Left lobe of liver (tissue), 2 donors: Measurements from ENCODE around the gene CAPNS1. TPM values are rescaled to one million over a fixed set of nuclear protein-coding genes. Genes with fewer than 3 reads are reported as not detected.
"Not testable (repeated sequence)": the region's sequence is repeated elsewhere in the genome, so short reads cannot be mapped to it uniquely, and the experiment has no call there.

Source experiments
- ATAC-seq: fragments of 200-7000 bp; cut with Tn5 transposase; one replicate; pipeline ENCODE4 v1.9.1; 2020; ENCODE audit warnings: mild to moderate bottlenecking, moderate library complexity
- DNase-seq: peaks from one replicate; pipeline ENCODE4 v3.0.0-alpha.2; 2020; ENCODE audit warnings: low spot score
- total RNA-seq: library from RNA; stranded (reverse); gene quantifications from one replicate; pipeline ENCODE4 v1.2.1, GENCODE V29; 2021
- donor health status: DM: no; HTN: no; CAD: no; lungs with moderate emphysema.
- donor health status: DM: no; HTN: yes; CAD: no.

CAPNS1 gene
- total RNA-seq, 1 donor from 2014 or later, result 168 TPM

DNA sequence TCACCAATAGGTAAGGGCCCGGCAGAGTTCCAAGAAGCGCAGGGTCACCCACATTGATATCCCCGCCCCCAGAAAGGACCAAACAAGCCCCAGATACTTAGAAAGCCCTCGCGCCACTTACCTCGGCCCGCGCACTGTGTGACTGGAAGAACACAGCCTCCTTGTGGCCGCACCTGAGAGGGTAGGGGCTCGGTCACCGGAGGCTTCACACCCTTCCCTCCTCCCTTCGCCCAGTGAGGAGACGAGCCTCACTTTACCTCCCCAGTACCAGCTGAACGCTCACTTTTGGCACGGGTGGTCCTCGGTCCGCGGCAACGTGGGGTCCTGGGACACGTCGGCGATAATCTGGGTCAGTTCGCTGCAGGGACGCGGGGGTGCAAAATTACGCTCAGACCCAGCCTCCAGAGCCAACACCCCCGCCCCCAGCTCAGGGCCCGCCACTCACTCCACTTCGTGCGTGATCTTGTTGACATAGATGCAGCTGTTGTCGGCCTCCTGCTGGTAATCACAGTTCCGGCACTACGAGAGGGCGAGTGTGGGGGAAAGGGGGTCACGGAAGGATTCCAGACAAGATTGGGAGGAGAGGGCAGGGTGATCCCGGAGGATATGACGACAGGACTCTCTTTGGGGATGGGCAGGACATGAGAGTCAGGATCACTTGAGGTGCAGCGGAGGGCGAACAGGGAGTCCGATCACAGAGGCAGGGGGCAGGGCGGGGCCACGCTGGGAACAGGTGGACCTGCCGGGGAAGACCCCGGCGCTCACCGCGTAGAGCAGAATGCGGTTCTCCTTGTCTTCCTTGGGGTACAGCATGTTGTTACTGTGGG is 25.8 kb upstream of the CAPNS1 start:
- ATAC-seq (no peak), DNase-seq (no peak)

GRCh38 chr19:36114721-36115452 is 25.0 kb upstream of the CAPNS1 start, which contains the start of gene POLR2I:
Gene POLR2I (minus strand): TSS chr19:36114875. CDS start chr19:36114856, 19 bp downstream.
- ATAC-seq, result peak; percentile 89
- peak; percentile 100 for DNase-seq

- ATAC-seq, result peak; percentile 60
These were observed 24.2 kb upstream of the CAPNS1 start, which contains the start of gene TBCB for GRCh38 chr19:36115453-36116343. Gene TBCB (plus strand): TSS chr19:36115468. CDS start chr19:36115561, 93 bp downstream.

DNA sequence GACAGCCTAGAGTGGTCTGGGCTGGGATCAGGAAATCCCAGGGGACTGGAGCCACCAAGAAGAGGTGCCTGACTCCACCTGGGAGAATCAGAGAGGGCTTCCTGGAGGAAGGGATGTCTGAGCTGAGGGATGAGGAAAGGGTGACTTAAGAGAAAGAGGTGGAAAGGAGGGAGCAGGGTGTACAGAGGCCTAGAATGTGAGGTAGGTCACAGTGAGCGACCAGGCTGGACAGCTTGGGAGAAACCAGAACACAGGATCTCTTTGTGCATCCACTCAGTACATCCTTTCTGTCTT is 23.6 kb upstream of the CAPNS1 start:
- DNase-seq (no peak), ATAC-seq (no peak)

More at GRCh38 chr19:36115453-36116343, 24.2 kb upstream of the CAPNS1 start, which contains the start of gene TBCB:
- no peak for DNase-seq

DNA sequence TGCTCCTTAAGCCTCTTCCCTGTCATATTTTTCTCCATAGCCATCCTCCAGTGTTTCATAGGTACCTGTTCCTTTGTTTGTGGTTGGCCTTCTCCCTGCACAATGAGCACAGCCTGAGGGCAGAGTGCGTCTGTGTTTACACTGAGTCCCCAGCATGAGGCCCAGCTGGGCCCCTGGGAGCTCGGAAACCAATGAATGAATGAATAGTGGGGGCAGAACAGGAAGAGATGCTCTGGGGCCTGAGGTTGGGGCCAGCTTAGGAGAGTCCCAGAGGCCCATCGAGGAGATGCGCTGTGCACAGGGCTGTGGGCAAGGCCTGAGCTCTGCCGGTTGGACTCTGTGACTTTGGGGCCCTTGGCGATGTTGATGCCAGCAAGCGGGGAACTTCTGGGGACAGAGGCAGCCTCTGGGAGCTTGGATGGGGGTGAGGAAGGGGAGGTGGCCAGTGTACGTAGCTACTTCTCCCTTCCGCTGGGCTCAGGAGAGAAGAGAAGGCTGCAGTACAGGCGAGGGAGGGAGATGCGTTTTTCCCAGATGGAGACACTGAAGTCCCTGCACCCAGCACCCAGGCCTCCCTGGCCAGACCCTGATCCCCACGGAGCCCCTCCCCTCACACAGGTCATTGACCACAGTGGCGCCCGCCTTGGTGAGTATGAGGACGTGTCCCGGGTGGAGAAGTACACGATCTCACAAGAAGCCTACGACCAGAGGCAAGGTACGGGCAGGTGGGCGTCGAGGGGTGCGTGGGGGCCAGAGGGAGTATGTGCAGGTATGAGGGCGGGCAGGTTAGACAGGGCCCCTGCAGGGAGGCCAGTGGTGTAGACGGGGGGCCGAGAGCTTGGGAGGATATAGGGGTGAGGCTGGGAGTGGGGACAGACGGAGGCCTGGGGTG is 19.5 kb upstream of the CAPNS1 start:
- DNase-seq, result no peak
- no peak for ATAC-seq

DNA sequence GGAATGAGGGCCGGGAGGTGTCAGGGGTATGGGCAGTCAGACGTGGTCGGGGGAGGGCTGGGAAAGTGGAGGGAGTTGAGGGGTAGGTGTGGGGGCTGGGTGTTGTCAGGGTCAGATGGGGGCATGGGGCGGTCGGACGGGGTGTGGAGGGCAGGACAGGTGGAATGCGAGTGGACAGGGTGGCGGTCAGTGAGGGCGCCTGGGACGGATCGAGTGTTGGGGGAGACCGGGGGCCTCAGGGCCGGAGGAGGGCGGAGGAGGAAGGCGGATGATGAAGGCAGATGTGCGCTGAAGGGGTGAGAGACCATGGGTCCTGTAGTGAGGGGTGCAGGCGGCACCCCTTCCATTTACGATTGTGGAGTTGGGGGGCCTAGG is 18.9 kb upstream of the CAPNS1 start:
- ATAC-seq (no peak), DNase-seq (no peak)

GRCh38 chr19:36121486-36122124 is 18.3 kb upstream of the CAPNS1 start:
- no peak for ATAC-seq
- DNase-seq, result no peak

- DNase-seq, result no peak
- ATAC-seq, result no peak
These were observed 14.3 kb upstream of the CAPNS1 start for GRCh38 chr19:36125557-36125956.

- ATAC-seq (peak; percentile 66), DNase-seq (peak; percentile 61)
These were observed 11.5 kb upstream of the CAPNS1 start for GRCh38 chr19:36128392-36128736.

DNA sequence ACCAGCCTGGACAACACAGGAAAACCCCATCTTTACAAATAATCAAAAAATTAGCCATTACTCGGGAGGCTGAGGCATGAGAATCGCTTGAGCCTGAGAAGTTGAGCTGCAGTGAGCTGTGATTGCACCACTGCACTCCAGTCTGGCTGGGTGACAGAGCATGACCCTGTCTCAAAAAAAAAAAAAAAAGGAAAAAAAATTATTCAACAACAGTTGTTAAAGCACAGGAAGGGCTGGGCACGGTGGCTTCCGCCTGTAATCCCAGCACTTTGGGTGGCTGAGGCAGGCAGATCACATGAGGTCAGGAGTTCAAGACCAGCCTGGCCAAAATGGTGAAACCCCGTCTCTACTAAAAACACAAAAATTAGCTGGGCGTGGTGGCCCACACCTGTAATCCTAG is 8.6 kb upstream of the CAPNS1 start:
- DNase-seq, ATAC-seq: not testable (repeated sequence)

GRCh38 chr19:36134867-36135266 is 5.0 kb upstream of the CAPNS1 start:
- DNase-seq, ATAC-seq: not testable (repeated sequence)

DNA sequence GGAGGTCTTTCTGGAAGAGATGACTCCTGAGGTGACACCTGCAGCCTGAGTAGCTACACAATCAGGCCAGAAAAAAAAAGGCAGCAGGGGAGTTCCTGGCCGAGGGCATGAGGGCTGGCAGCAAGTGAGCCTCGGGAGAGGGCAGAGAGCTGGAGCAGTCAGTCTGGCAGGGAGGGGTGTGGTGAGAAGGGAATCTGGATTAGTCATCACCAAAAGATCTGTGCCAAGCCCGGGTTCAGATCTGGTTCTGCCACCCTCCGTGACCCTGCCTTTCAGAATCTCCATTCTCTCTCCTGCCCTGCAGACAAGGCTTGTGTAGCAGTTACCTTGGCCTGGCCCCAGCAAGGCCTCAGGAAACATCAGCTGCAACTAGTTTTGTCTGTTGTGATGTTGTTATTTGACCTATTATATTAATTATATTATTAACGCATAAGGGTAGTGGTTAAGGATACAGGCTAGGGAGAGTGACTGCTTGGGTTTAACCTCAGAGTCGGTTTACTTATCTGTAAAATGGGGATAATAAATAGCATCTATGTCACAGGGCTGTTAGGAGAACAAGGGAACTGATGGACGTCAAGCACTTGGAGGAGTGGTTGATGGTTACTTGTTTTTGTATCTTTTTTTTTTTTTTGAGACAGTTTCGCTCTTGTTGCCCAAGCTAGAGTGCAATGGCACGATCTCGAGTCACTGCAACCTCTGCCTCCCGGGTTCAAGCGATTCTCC is 2.7 kb upstream of the CAPNS1 start:
- DNase-seq (peak; percentile 73), ATAC-seq (peak; percentile 47)

GRCh38 chr19:36139120-36139472 is 770 bp upstream of the CAPNS1 start:
- ATAC-seq (no peak), DNase-seq (no peak)

GRCh38 chr19:36140304-36141038 is 605 bp downstream of the CAPNS1 start:
- DNase-seq, result peak; percentile 59
- peak; percentile 32 for ATAC-seq

- ATAC-seq, result peak; percentile 76
- peak; percentile 89 for DNase-seq
These were observed 1.4 kb downstream of the CAPNS1 start for GRCh38 chr19:36141039-36141927.

GRCh38 chr19:36142046-36142445 is 2.2 kb downstream of the CAPNS1 start:
- ATAC-seq, result no peak
- DNase-seq, result no peak

GRCh38 chr19:36142496-36142895 is 2.6 kb downstream of the CAPNS1 start:
- no peak for DNase-seq
- no peak for ATAC-seq
